ENCODE data around the gene PSENEN. TPM values are rescaled to one million over a fixed set of nuclear protein-coding genes. Genes with fewer than 3 reads are reported as not detected.

The PSENEN gene
- total RNA-seq, 6 experiments from 2014 or later, result 24.2 to 42.9 (median 35.8) TPM

DNA sequence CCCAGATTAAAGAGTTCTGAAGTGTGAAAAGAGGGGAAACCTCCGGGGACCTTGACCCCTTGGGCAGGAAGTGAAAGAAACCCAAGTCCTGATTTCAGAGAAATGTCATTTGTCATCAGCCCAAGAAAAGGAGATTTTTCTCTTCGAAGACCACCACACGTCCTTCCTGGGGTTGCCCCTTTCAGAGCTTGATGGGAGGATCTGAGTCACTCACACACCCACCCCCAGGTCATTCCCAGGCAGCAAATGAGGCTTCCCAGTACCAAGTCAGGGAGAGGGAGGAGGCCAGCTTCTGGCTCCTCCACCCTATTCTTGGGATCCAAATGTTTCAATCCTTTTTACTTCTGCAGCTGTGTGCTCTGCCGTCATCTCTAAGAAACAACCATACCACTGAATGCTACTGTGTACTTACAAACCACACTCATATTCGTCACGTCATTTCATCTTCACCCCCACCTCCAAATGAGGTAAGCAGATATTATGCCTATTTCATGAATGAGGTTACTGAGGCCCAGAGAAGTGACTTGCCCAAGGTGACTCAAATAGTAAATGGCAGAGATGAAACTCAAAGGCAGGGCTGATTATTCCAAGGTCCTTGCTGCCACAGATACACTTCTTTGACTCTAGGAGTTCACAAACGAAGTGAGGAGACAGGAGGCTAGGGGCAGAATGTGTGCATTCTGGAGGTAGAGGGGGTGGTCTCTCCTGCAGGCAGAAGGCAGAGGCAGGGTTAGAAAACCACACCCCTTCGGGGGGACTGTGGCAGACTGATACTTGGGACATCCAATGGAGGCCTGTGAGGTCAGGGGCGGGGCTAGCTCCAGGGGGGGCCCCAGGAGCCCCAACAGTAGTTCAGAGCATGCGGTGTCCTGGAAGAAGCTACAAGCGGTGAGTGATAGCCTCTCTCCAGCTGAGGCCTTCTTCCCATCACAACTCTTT, 32.6 kb upstream of the PSENEN start:
- no peak for TF ChIP-seq POLR2A (IDR thresholded peaks at IDR 0.05)
- TF ChIP-seq, protein P1, sequence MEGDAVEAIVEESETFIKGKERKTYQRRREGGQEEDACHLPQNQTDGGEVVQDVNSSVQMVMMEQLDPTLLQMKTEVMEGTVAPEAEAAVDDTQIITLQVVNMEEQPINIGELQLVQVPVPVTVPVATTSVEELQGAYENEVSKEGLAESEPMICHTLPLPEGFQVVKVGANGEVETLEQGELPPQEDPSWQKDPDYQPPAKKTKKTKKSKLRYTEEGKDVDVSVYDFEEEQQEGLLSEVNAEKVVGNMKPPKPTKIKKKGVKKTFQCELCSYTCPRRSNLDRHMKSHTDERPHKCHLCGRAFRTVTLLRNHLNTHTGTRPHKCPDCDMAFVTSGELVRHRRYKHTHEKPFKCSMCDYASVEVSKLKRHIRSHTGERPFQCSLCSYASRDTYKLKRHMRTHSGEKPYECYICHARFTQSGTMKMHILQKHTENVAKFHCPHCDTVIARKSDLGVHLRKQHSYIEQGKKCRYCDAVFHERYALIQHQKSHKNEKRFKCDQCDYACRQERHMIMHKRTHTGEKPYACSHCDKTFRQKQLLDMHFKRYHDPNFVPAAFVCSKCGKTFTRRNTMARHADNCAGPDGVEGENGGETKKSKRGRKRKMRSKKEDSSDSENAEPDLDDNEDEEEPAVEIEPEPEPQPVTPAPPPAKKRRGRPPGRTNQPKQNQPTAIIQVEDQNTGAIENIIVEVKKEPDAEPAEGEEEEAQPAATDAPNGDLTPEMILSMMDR (IDR thresholded peaks at IDR 0.05), result no peak
- no peak for ATAC-seq
- WGBS (ENCODE audit: insufficient coverage, low coverage, low lambda C conversion rate, missing lambda C conversion rate), result 65% methylated on average over 7 of the region's 11 CpGs
- Histone ChIP-seq H3K4me1 (peaks cover 0 to 9% (median 4%) of the 10 kb centered on the region in 4 donors), H3K9me3 (no peaks in the 10 kb centered on the region), H3K27me3 (no peaks in the 10 kb centered on the region), H3K27ac (no peak overlapping the region), H3K36me3 (no peaks in the 10 kb centered on the region), H3K4me3 (no peak overlapping the region)
- no peak for DNase-seq
- intact Hi-C loops (cut with DNase I), result no loop called here

DNA sequence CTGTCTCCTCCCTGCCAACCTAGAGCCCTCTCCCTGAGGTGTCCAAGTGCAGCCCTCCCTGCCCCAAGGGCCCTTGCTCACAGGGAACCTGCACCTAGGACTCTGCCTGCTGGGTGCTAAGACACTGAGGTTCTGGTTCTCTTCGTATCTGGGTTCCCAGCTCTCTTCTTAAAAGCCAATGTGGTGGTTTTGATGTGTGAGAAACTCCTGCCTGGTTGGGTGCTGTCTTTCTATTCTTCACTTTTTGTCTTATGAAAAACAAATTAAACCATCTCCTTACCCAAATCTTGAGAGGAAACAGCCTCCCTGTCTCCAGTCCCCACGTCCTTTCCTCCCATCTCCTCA, 32.0 kb upstream of the PSENEN start:
- ATAC-seq (no peak), DNase-seq (no peak)
- intact Hi-C loops (cut with DNase I), result no loop called here
- no peak overlapping the region for H3K4me3 ChIP-seq
- no peaks in the 10 kb centered on the region for H3K9me3 ChIP-seq
- no peaks in the 10 kb centered on the region for H3K27me3 ChIP-seq
- TF ChIP-seq POLR2A (IDR thresholded peaks at IDR 0.05), result no peak
- TF ChIP-seq, protein P1 (IDR thresholded peaks at IDR 0.05), result no peak
- 73% methylated on average over 2 of the region's 2 CpGs for WGBS (ENCODE audit: insufficient coverage, low coverage, low lambda C conversion rate, missing lambda C conversion rate)
- no peak overlapping the region for H3K27ac ChIP-seq
- H3K36me3 ChIP-seq, result no peaks in the 10 kb centered on the region
- H3K4me1 ChIP-seq, result peaks cover 0 to 9% (median 4%) of the 10 kb centered on the region in 4 donors

DNA sequence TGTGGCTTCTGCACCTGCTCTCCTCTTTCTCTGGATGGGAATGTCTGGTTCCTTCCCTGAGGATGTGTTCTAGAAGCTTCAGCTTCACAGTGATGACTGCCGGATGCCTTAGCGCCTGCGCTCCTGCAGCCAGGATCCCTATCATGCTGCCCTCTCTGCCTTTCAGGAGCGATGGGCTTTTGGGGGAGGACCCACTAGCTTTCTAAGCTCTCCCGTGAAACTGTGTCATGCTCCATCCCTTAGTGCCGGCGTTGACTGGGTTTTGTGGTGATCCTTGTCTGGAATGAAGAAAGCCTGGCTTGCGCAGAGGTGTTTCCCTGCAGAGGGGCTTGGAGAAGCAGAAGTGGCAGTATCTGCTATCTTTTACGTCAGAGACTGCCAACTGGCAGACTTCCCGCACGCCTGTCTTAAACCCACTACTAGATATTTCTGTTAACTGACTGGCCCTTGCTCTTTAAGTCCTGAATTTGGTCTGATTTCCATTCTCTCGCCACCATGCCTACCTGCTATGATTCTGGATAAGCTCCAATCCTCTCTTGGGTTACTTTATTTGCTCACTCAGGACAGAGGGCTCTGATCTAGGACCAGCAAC, 31.5 kb upstream of the PSENEN start:
- Histone ChIP-seq H3K27me3 (no peaks in the 10 kb centered on the region), H3K27ac (no peak overlapping the region), H3K4me1 (peaks cover 0 to 12% (median 5%) of the 10 kb centered on the region in 4 donors), H3K9me3 (no peaks in the 10 kb centered on the region), H3K4me3 (no peak overlapping the region), H3K36me3 (no peaks in the 10 kb centered on the region)
- DNase-seq, result no peak
- no peak for ATAC-seq
- TF ChIP-seq, protein P1 (IDR thresholded peaks at IDR 0.05), result no peak
- no peak for TF ChIP-seq POLR2A (IDR thresholded peaks at IDR 0.05)
- intact Hi-C loops (cut with DNase I), result no loop called here
- WGBS (ENCODE audit: insufficient coverage, low coverage, low lambda C conversion rate, missing lambda C conversion rate), result 59% methylated on average over 7 of the region's 12 CpGs

DNA sequence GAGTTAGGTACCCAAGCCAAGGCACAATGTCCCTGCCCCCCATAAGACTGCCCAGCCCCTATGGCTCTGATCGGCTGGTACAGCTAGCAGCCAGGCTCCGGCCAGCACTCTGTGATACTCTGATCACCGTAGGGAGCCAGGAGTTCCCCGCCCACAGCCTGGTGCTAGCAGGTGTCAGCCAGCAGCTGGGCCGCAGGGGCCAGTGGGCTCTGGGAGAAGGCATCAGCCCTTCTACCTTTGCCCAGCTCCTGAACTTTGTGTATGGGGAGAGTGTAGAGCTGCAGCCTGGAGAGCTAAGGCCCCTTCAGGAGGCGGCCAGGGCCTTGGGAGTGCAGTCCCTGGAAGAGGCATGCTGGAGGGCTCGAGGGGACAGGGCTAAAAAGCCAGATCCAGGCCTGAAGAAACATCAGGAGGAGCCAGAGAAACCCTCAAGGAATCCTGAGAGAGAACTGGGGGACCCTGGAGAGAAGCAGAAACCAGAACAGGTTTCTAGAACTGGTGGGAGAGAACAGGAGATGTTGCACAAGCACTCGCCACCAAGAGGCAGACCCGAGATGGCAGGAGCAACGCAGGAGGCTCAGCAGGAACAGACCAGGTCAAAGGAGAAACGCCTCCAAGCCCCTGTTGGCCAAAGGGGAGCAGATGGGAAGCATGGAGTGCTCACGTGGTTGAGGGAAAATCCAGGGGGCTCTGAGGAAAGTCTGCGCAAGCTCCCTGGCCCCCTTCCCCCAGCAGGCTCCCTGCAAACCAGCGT, 30.7 kb upstream of the PSENEN start:
- ATAC-seq, result no peak
- H3K9me3 ChIP-seq, result no peaks in the 10 kb centered on the region
- intact Hi-C loops (cut with DNase I), result no loop called here
- no peak for TF ChIP-seq POLR2A (IDR thresholded peaks at IDR 0.05)
- TF ChIP-seq, protein P1 (IDR thresholded peaks at IDR 0.05), result no peak
- no peak for DNase-seq
- no peak overlapping the region for H3K4me3 ChIP-seq
- no peaks in the 10 kb centered on the region for H3K36me3 ChIP-seq
- peaks cover 0 to 17% (median 6%) of the 10 kb centered on the region in 4 donors for H3K4me1 ChIP-seq
- H3K27ac ChIP-seq, result no peak overlapping the region
- WGBS (ENCODE audit: insufficient coverage, low coverage, low lambda C conversion rate, missing lambda C conversion rate), result 32% methylated on average over 3 of the region's 14 CpGs
- no peaks in the 10 kb centered on the region for H3K27me3 ChIP-seq

All from right lobe of liver (tissue), 6 donors.